GM08714 (cell line): ENCODE data around the gene S100A4.

Experiments
- H3K4me3 ChIP-seq: fragments of 200-500 bp; sonication (Bioruptor generic); 2 replicates; pipeline ENCODE4 v1.5.1; 2014; ENCODE audit warnings: mild to moderate bottlenecking, low read length, inconsistent platforms
- ZNF274 ChIP-seq: IDR thresholded peaks from 2 replicates; pipeline ENCODE4 v1.6.1; 2012; ENCODE audit warnings: mild to moderate bottlenecking, low read depth, low read length

S100A4 gene

GRCh38 chr1:153546796-153547559 lies 1.4 kb upstream of the S100A4 start:
- TF ChIP-seq ZNF274 = no peak
- no peak overlapping the region for H3K4me3 ChIP-seq

GRCh38 chr1:153546371-153546770 lies 765 bp upstream of the S100A4 start:
- H3K4me3 ChIP-seq = no peak overlapping the region
- TF ChIP-seq ZNF274 = no peak

GRCh38 chr1:153544453-153545066 lies 1.0 kb downstream of the S100A4 start:
- no peak overlapping the region for H3K4me3 ChIP-seq
- TF ChIP-seq ZNF274 = no peak

DNA sequence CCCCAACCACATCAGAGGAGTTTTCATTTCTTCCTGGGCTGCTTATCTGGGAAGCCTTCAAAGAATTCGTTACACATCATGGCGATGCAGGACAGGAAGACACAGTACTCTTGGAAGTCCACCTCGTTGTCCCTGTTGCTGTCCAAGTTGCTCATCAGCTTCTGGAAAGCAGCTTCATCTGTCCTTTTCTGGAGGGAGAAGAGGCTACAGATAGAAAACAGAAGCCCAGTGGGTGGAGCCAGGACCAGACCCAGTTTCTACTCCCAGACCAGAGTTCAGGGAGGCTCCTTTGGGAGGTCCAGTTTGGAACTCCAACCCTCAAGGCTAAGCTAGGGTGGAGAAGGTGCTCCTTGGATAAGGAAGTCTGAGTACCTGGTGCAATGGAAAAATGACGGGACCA lies 1.9 kb downstream of the S100A4 start:
- no peak overlapping the region for H3K4me3 ChIP-seq
- no peak for TF ChIP-seq ZNF274

GRCh38 chr1:153542956-153543711 lies 2.5 kb downstream of the S100A4 start:
- TF ChIP-seq ZNF274 = no peak
- H3K4me3 ChIP-seq = no peak overlapping the region

DNA sequence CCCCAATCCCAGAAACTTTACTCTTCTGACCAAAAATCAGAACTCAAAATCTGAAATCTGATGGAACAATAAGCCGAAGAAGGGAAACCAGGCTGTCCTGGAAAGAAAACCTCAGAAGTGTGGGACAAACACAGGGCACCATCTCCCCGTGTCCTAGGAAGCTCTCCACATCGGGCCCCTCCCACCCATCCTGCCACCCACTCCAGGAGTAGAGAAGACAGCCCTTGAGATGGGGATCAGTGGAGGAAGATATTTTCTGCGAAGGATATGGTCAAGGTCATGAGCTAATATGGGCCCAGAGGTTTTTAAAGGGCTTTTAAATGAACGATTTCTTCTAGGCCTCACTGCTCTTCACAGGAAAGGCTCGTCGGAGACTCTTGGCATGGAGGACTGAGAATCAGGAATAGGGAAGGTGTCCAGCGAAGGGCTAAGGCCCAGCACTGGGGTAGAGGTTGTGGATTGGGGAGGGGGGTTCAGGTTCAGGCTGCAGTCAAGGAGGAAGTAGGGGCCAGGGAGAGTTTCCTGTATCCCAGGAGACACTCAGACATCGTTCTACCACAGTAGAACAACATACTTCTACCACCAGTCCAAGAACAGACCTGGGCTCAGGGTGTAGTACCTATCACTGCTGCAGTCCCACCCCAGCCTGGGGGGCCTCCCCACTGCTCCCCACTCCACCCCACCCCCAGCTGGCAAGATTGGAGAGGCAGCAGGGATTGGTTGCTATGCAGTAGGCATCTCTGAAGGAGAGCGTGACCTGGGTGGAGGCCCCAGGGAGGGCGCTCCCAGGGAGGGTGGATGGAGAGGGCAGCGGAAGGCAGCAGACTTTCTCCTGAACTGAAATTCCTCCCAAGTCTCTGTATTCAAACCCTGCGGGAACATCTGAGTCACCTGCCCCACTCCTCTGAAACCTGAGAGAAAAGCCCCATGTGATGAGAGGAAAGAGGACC lies 3.7 kb downstream of the S100A4 start:
- no peak for TF ChIP-seq ZNF274
- no peak overlapping the region for H3K4me3 ChIP-seq

DNA sequence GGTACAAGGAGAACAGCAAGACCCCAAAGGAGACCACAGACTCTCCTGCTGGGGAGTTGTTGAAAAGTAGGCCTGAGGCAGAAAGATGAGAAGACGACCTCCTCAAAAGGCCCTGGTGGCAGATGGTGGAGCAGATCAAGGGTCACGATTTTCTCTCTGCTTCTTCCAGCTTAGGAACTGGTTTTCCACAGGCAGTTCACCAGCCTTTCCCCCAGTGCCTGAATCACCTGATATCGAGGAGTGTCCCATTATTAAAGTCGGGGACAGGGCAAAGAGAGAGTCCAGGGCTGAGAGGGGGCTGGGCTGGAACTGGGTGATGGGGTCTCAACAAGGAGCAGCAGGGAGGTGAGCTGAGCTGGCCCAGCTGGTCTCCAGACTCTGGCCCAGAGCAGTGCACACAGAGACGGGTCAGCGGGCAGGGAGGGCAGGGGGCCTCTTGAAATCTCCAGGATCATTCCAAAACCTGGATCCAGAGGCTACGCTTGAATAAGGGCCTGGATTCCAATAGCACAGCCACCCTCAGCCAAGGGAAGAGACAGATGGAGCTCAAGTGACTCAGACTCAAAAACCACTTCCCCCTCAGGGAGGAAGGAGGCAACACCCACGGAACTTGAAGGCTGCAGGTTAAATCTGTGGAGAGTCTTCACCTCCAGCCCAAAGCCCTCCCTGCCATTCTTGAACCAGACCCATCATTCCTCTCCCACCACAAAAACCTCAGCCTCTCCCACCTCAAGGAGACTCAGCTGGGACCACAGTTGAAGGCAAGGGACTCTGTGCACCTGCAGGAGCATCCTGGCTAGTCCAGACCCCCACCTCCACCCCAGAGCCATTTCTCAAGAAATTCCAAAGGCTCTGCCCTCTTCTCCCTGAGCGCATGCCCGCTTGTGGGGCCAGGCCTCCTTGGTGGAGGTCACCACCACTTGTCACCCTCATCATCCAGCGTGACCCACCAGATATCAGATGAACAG lies 4.9 kb downstream of the S100A4 start, which contains the start of gene S100A5:
Gene S100A5 (minus strand): TSS at position 541 of the 968 bp plus-strand sequence. CDS start 743 bp downstream, outside the sequence.
- TF ChIP-seq ZNF274 = no peak

DNA sequence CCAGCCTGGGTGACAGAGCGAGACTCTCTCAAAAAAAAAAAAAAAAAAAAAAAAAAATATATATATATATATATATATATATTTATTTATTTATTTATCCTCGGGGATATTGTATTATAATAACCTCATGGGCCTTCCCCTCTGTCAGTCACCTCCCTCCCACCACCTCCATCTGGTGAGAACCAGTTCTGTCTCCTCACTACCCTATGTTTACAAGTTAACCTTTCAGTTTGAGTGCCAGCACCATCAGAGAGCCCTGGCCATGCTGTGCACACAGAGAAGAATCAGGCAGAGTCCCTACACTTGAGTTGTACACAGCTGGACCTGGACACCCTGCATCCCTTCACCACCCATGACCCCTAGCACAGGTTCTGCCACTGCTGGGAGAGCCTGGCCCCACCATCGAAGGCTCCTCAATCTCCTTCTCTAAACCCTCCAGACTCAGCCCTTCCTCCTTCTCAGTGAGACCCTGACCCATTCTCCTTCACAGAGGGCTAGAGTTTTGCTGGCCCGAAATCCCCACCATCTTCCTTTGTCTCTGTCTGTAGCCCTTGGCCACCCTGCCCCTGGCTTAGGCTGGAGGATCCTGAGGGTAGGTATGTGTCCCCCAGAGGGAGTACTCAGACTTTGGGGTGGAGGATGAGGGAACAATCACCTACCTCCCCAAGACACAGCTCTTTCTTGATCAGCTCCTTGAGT lies 6.1 kb downstream of the S100A4 start:
- no peak overlapping the region for H3K4me3 ChIP-seq
- TF ChIP-seq ZNF274 = no peak

More for the DNA sequence above, 4.9 kb downstream of the S100A4 start, which contains the start of gene S100A5:
- H3K4me3 ChIP-seq = no peak within 1 kb of the TSS

GRCh38 chr1:153538315-153538821 lies 7.2 kb downstream of the S100A4 start:
- no peak for TF ChIP-seq ZNF274
- H3K4me3 ChIP-seq = no peak overlapping the region

- no peak for TF ChIP-seq ZNF274
Observed at GRCh38 chr1:153537376-153537730, 8.3 kb downstream of the S100A4 start.

GRCh38 chr1:153536671-153537375 lies 8.8 kb downstream of the S100A4 start:
- no peak for TF ChIP-seq ZNF274
- no peak overlapping the region for H3K4me3 ChIP-seq

More at GRCh38 chr1:153537376-153537730, 8.3 kb downstream of the S100A4 start:
- no peak overlapping the region for H3K4me3 ChIP-seq
